ENCODE measurements around the gene TRIM6. TPM values are rescaled to one million over a fixed set of nuclear protein-coding genes. Genes with fewer than 3 reads are reported as not detected.

TRIM6 gene
- total and polyA plus RNA-seq, 8 donors = 4.2 to 9.7 (median 6.1) TPM

- H3K36me3 ChIP-seq = peaks cover 0 to 4% of the 10 kb centered on the region in 2 donors
- H3K27ac ChIP-seq = no peak overlapping the region
- H3K4me3 ChIP-seq = no peak overlapping the region
- TF ChIP-seq, protein P1, sequence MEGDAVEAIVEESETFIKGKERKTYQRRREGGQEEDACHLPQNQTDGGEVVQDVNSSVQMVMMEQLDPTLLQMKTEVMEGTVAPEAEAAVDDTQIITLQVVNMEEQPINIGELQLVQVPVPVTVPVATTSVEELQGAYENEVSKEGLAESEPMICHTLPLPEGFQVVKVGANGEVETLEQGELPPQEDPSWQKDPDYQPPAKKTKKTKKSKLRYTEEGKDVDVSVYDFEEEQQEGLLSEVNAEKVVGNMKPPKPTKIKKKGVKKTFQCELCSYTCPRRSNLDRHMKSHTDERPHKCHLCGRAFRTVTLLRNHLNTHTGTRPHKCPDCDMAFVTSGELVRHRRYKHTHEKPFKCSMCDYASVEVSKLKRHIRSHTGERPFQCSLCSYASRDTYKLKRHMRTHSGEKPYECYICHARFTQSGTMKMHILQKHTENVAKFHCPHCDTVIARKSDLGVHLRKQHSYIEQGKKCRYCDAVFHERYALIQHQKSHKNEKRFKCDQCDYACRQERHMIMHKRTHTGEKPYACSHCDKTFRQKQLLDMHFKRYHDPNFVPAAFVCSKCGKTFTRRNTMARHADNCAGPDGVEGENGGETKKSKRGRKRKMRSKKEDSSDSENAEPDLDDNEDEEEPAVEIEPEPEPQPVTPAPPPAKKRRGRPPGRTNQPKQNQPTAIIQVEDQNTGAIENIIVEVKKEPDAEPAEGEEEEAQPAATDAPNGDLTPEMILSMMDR (IDR thresholded peaks at IDR 0.05) = no peak
- intact Hi-C loops (cut with DNase I) = no loop called here
- DNase-seq (no peak), ATAC-seq (no peak)
- no peaks in the 10 kb centered on the region for H3K27me3 ChIP-seq
- H3K9me3 ChIP-seq = no peaks in the 10 kb centered on the region
- H3K4me1 ChIP-seq = peaks cover 0 to 5% of the 10 kb centered on the region in 2 donors
Observed at GRCh38 chr11:5603326-5603725, 6.9 kb downstream of the TRIM6 start.

- peaks cover 0 to 4% of the 10 kb centered on the region in 2 donors for H3K36me3 ChIP-seq
- H3K27me3 ChIP-seq = no peaks in the 10 kb centered on the region
- intact Hi-C loops (cut with DNase I) = no loop called here
- no peak overlapping the region for H3K27ac ChIP-seq
- no peaks in the 10 kb centered on the region for H3K9me3 ChIP-seq
- no peak overlapping the region for H3K4me3 ChIP-seq
- no peaks in the 10 kb centered on the region for H3K4me1 ChIP-seq
- no peak for DNase-seq
- ATAC-seq = no peak
- TF ChIP-seq, protein P1 (IDR thresholded peaks at IDR 0.05) = no peak
Observed at GRCh38 chr11:5604896-5605295, 8.5 kb downstream of the TRIM6 start.

GRCh38 chr11:5605849-5606248, 9.4 kb downstream of the TRIM6 start:
- Histone ChIP-seq H3K27ac (no peak overlapping the region), H3K27me3 (no peaks in the 10 kb centered on the region), H3K36me3 (peaks cover 0 to 4% of the 10 kb centered on the region in 2 donors), H3K4me1 (no peaks in the 10 kb centered on the region), H3K9me3 (no peaks in the 10 kb centered on the region), H3K4me3 (no peak overlapping the region)
- DNase-seq = no peak
- TF ChIP-seq, protein P1 (IDR thresholded peaks at IDR 0.05) = no peak
- peak; percentile 40 for ATAC-seq
- intact Hi-C loops (cut with DNase I) = no loop called here

DNA sequence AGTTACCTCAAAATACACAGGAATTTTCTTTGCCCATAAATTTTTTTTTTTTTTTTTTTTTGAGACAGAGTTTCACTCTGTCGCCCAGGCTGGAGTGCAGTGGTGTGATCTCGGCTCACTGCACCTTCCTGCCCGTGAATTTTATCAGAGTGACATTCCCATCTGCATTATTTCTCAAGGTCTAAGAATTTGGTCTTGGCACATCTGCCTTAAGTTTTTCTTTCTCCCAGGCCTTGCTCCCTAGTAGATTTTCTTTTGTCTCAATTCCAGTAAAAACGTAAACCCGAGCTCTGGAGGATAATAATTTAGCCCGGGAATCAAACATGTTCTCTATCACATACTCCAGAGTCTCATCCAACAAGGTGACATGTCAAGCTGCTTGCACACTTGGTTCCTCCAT, 12.4 kb downstream of the TRIM6 start:
- TF ChIP-seq, protein P1 (IDR thresholded peaks at IDR 0.05) = no peak
- H3K27ac ChIP-seq = no peak overlapping the region
- H3K9me3 ChIP-seq = no peaks in the 10 kb centered on the region
- H3K36me3 ChIP-seq = peaks cover 0 to 4% of the 10 kb centered on the region in 2 donors
- H3K4me1 ChIP-seq = no peaks in the 10 kb centered on the region
- intact Hi-C loops (cut with DNase I) = no loop called here
- H3K27me3 ChIP-seq = no peaks in the 10 kb centered on the region
- H3K4me3 ChIP-seq = no peak overlapping the region
- ATAC-seq = no peak
- DNase-seq = no peak

DNA sequence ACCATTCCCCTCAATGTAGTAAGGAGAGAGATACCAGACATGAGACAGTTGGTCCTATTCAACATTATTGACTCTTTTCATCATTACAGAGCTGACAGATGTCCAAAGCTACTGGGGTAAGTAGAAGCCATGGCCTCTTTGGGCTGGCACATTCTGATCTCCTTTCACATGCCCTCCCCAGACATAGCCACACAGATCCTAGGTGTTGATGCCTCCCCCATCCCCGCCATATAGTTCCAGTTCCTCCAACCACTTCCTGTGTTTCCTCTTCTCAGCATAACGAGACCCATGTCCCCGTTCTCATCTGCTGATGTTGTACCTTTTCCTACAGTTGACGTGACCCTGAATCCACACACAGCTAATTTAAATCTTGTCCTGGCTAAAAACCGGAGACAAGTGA, 14.0 kb downstream of the TRIM6 start:
- intact Hi-C loops (cut with DNase I) = no loop called here
- no peaks in the 10 kb centered on the region for H3K9me3 ChIP-seq
- H3K4me3 ChIP-seq = no peak overlapping the region
- no peaks in the 10 kb centered on the region for H3K4me1 ChIP-seq
- no peaks in the 10 kb centered on the region for H3K27me3 ChIP-seq
- ATAC-seq (no peak), DNase-seq (no peak)
- H3K36me3 ChIP-seq = no peaks in the 10 kb centered on the region
- TF ChIP-seq, protein P1 (IDR thresholded peaks at IDR 0.05) = no peak
- H3K27ac ChIP-seq = no peak overlapping the region
